ENCODE results near the gene VPS39.

VPS39 gene

DNA sequence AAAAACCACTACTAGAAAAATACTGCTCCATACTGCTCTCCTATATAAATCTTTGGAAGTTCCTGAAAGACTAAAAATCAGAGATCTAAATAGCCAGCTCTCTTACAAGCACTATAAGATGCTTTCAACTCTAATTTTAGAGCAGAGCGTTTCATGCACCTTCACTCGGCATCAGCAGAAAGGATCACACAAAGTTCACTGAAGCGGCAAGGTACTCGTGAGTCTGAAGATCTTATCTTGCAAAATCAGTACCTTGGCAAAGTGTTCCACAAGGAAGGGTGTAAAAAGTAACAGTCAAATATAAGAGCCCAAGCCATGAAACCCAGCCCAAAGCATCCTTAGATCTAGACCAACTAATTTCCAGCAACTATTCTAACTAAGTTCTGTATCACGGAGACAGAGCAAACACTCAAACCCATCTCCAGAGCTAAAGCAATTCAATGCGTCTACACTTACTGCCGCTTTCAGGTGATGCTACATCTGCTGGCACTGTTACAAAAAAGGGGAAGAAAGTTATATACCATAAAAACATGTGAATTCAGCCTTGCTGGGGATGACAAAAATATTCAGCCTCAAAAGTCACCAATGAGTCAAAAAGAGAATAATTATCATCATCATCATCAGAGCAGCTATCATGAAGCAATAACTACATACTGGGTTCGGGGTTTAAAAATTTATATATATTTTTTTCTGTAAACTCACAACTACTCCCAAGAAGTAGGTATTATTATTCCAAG, 16.3 kb downstream of the VPS39 start:
- no peak for DNase-seq (ENCODE audit: low spot score)
- TF ChIP-seq, protein P1, sequence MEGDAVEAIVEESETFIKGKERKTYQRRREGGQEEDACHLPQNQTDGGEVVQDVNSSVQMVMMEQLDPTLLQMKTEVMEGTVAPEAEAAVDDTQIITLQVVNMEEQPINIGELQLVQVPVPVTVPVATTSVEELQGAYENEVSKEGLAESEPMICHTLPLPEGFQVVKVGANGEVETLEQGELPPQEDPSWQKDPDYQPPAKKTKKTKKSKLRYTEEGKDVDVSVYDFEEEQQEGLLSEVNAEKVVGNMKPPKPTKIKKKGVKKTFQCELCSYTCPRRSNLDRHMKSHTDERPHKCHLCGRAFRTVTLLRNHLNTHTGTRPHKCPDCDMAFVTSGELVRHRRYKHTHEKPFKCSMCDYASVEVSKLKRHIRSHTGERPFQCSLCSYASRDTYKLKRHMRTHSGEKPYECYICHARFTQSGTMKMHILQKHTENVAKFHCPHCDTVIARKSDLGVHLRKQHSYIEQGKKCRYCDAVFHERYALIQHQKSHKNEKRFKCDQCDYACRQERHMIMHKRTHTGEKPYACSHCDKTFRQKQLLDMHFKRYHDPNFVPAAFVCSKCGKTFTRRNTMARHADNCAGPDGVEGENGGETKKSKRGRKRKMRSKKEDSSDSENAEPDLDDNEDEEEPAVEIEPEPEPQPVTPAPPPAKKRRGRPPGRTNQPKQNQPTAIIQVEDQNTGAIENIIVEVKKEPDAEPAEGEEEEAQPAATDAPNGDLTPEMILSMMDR (conservative IDR thresholded peaks at IDR 0.05; ENCODE audit: low read depth): no peak
- ChIA-PET POLR2A (ENCODE audit: low non-redundant PET) (no interaction called here), CTCF (no interaction called here)
- H3K27ac ChIP-seq: no peak overlapping the region

DNA sequence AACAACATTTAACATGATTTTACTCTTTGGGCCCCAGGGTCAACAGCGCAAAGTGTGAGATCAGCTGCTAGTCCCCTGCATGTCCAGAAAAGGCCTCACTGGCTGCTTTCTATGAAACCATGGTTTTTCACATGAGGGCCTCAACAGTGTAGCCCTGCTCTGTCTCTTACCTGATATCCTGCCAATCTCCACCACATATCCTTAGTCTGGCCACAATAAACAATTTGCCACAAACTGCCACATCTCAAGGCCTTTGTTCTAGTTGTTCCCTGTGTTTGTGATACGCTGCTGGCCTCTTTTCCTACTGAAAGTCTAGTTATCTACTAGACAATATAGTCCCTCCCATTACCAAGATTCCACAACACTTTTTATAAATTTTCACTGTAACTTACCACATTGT, 17.7 kb downstream of the VPS39 start:
- H3K27ac ChIP-seq: no peak overlapping the region
- ChIA-PET CTCF (interaction anchor here (0.7 kb wide), 1 partner anchor 170 kb away, joined by 3 read pairs; the partner anchor contains the start of gene PLA2G4E), POLR2A (ENCODE audit: low non-redundant PET) (no interaction called here)
- TF ChIP-seq, protein P1 (conservative IDR thresholded peaks at IDR 0.05; ENCODE audit: low read depth): no peak
- DNase-seq (ENCODE audit: low spot score): no peak

DNA sequence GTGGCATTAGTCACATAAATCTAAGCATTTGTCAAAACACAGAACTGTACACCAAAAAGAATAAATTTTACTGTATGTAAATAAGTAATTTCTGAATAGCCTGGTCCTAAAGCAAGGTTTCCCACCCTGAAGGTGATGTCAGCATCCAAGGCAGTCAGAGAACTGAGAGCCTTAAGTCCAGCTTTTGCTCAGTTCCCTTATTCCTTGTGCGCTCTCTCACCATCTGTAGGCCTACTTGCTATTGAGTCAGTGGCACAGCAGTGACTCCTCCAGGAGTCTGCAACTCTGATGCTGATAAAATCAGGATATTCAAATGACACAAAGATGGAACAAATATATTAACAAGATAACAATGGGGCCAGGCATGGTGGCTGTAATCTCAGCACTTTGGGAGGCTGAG, 22.3 kb downstream of the VPS39 start:
- no peak for DNase-seq (ENCODE audit: low spot score)
- POLR2A ChIA-PET (ENCODE audit: low non-redundant PET): no interaction called here
- TF ChIP-seq, protein P1 (conservative IDR thresholded peaks at IDR 0.05; ENCODE audit: low read depth): no peak
- no peak overlapping the region for H3K27ac ChIP-seq
- CTCF ChIA-PET: no interaction called here

DNA sequence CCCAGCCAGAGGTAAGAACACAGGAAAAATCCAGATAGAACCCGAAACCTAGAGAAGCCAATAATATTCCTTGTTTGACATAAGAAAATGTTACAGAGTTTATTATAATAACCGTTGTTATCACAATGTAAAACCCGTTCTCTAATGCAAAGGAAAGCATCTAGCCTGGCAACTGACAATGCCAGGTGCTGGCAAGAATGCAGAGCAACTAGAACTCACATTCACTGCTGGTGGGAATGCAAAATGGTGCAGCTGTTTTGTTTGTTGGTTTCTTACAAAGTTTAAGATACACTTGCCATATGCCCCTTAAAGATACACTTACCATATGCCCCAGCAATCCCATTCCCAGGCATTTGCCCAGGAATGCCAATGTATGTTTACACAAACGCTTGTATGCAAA, 23.4 kb downstream of the VPS39 start:
- no peak for DNase-seq (ENCODE audit: low spot score)
- CTCF ChIA-PET: interaction anchor here (0.6 kb wide), 2 partner anchors 250 to 257 kb away, joined by 3 read pairs; no protein-coding TSS in a partner anchor
- TF ChIP-seq, protein P1 (conservative IDR thresholded peaks at IDR 0.05; ENCODE audit: low read depth): no peak
- H3K27ac ChIP-seq: no peak overlapping the region
- POLR2A ChIA-PET (ENCODE audit: low non-redundant PET): no interaction called here

DNA sequence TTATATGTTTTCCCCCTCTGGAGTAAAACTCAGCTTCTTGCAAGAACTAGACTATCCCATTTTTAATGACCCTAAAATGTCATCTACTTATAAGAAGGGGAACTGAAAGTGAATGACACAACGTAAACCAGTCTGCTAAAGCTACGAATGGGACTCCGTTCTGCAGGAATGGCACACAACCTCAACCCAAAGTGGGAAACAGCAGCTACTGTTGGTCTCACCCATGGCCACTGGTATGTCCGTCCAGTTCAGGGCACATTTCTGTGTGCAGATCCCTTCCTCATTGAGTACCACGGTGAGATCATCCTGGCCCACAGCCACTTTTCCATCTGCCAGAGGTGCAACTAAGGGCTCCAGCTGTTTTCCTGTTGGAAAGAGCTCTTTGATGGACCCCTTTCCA, 23.8 kb downstream of the VPS39 start:
- no peak overlapping the region for H3K27ac ChIP-seq
- TF ChIP-seq, protein P1 (conservative IDR thresholded peaks at IDR 0.05; ENCODE audit: low read depth): no peak
- no peak for DNase-seq (ENCODE audit: low spot score)
- CTCF ChIA-PET: interaction anchor here (0.6 kb wide), 1 partner anchor 257 kb away, joined by 3 read pairs; no protein-coding TSS in a partner anchor
- POLR2A ChIA-PET (ENCODE audit: low non-redundant PET): no interaction called here

DNA sequence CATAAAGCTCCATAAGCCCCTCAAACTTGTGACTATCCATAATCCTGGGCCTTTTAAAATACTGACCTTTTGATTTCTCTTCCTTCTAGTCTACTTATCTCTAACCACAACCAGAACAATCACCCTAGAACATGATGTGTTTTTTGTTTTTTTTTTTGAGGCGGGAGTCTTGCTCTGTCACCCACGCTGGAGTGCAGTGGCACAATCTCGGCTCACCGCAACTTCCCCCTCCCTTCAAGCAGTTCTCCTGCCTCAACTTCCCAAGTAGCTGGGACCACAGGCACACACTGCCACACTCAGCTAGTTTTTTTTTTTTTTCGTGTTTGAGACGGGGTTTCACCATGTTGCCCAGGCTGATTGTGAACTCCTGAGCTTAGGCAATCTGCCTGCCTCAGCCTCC, 25.1 kb downstream of the VPS39 start:
- ChIA-PET CTCF (no interaction called here), POLR2A (ENCODE audit: low non-redundant PET) (interaction anchor here (0.5 kb wide), 1 partner anchor 25 kb away, joined by 4 read pairs; no protein-coding TSS in a partner anchor)
- TF ChIP-seq, protein P1 (conservative IDR thresholded peaks at IDR 0.05; ENCODE audit: low read depth): no peak
- no peak for DNase-seq (ENCODE audit: low spot score)
- H3K27ac ChIP-seq: no peak overlapping the region

Data from RWPE1 (cell line).